ENCODE data around the gene ZDHHC8. TPM values are rescaled to one million over a fixed set of nuclear protein-coding genes. Genes with fewer than 3 reads are reported as not detected.

Gene ZDHHC8
- polyA plus RNA-seq, 2 of the 4 experiments (the other 2 are of a cell fraction) = 5.3 to 28.1 TPM

DNA sequence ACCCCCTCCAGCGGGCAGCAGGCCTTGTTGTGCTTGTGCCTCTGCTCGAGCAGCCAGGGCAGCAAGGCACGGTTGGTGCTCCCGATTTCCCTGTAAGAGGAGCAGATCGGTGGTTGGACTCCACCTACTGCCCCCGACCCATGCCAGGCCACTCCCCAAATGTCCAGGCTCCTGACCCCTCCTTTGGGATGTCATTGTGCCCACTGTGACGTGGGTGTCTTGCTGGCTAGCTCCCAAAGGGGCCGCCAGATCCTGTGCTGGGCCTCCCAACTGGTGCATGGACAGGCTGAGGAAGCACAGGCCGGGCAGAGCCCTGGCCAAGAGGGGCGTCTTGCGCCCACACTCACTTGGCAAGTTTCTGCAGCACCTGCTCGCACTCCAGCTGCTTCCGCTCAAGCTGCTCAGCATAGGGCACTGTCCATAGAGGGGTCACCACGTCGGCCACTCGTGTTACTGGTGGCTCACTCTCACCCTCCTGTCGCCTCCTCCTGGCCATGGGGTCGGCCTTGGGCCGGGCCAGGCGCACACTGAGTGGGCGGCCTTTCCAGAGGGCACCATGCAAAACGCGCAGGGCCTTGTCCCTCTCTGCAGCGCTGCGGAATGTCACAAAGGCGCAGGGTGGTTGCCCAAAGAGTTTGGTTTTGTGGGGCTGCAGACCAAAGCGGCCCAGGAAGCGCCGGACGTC lies 15.8 kb upstream of the ZDHHC8 start, which contains the start of gene RANBP1:
Gene RANBP1, plus strand, starts transcription at position 414 of the 685 bp plus-strand sequence. Its CDS starts 81 bp downstream, at position 495.
- CTCF ChIA-PET = interaction anchor here (1.2 to 1.9 kb wide), 2 partner anchors 14 to 144 kb away, joined by 3 to 5 read pairs; no protein-coding TSS in a partner anchor
- H3K4me2 ChIP-seq = peak within 1 kb of the TSS; percentile 94
- H3K4me1 ChIP-seq = peaks cover 22% of the 10 kb centered on the region
- H3K4me3 ChIP-seq = peak within 1 kb of the TSS; percentile 68
- no peak for FAIRE-seq
- H3K27ac ChIP-seq = peak within 1 kb of the TSS; percentile 87 to 95
- no peaks in the 10 kb centered on the region for H3K9me3 ChIP-seq
- no peak for ATAC-seq
- no peak for DNase-seq (ENCODE audit: low read depth in 1 of 2, low spot score in 1 of 2)
- TF ChIP-seq RCOR1 (IDR thresholded peaks at IDR 0.05; ENCODE audit: low read depth, low read length) (no peak), CEBPB (IDR thresholded peaks at IDR 0.05) (no peak), RARB (CRISPR knock-in tag; IDR thresholded peaks at IDR 0.05) (no peak), GATA3 (IDR thresholded peaks at IDR 0.05; ENCODE audit: borderline replicate concordance) (no peak), TP53 (CRISPR knock-in tag; IDR thresholded peaks at IDR 0.05) (no peak), ZSCAN20 (CRISPR knock-in tag; IDR thresholded peaks at IDR 0.05) (no peak), POLR2A (IDR thresholded peaks at IDR 0.05; ENCODE audit: low read length) (no peak), ZC3H11A (IDR thresholded peaks at IDR 0.05) (no peak), FOSL2 (IDR thresholded peaks at IDR 0.05) (no peak), FOSL2 (CRISPR knock-in tag; IDR thresholded peaks at IDR 0.05) (no peak), HOXB5 (CRISPR knock-in tag; IDR thresholded peaks at IDR 0.05) (no peak), NR3C1 (IDR thresholded peaks at IDR 0.05) (no peak), NPAS2 (CRISPR knock-in tag; IDR thresholded peaks at IDR 0.05; ENCODE audit: borderline replicate concordance) (no peak)
- TF ChIP-seq, protein P1, sequence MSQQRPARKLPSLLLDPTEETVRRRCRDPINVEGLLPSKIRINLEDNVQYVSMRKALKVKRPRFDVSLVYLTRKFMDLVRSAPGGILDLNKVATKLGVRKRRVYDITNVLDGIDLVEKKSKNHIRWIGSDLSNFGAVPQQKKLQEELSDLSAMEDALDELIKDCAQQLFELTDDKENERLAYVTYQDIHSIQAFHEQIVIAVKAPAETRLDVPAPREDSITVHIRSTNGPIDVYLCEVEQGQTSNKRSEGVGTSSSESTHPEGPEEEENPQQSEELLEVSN (IDR thresholded peaks at IDR 0.05; ENCODE audit: borderline replicate concordance, low read depth) = no peak
- TF ChIP-seq, protein P2, sequence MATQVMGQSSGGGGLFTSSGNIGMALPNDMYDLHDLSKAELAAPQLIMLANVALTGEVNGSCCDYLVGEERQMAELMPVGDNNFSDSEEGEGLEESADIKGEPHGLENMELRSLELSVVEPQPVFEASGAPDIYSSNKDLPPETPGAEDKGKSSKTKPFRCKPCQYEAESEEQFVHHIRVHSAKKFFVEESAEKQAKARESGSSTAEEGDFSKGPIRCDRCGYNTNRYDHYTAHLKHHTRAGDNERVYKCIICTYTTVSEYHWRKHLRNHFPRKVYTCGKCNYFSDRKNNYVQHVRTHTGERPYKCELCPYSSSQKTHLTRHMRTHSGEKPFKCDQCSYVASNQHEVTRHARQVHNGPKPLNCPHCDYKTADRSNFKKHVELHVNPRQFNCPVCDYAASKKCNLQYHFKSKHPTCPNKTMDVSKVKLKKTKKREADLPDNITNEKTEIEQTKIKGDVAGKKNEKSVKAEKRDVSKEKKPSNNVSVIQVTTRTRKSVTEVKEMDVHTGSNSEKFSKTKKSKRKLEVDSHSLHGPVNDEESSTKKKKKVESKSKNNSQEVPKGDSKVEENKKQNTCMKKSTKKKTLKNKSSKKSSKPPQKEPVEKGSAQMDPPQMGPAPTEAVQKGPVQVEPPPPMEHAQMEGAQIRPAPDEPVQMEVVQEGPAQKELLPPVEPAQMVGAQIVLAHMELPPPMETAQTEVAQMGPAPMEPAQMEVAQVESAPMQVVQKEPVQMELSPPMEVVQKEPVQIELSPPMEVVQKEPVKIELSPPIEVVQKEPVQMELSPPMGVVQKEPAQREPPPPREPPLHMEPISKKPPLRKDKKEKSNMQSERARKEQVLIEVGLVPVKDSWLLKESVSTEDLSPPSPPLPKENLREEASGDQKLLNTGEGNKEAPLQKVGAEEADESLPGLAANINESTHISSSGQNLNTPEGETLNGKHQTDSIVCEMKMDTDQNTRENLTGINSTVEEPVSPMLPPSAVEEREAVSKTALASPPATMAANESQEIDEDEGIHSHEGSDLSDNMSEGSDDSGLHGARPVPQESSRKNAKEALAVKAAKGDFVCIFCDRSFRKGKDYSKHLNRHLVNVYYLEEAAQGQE (IDR thresholded peaks at IDR 0.05) = no peak
- TF ChIP-seq, protein P3, sequence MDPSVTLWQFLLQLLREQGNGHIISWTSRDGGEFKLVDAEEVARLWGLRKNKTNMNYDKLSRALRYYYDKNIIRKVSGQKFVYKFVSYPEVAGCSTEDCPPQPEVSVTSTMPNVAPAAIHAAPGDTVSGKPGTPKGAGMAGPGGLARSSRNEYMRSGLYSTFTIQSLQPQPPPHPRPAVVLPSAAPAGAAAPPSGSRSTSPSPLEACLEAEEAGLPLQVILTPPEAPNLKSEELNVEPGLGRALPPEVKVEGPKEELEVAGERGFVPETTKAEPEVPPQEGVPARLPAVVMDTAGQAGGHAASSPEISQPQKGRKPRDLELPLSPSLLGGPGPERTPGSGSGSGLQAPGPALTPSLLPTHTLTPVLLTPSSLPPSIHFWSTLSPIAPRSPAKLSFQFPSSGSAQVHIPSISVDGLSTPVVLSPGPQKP (IDR thresholded peaks at IDR 0.05; ENCODE audit: low read depth, low read length) = no peak
- TF ChIP-seq, protein P4, sequence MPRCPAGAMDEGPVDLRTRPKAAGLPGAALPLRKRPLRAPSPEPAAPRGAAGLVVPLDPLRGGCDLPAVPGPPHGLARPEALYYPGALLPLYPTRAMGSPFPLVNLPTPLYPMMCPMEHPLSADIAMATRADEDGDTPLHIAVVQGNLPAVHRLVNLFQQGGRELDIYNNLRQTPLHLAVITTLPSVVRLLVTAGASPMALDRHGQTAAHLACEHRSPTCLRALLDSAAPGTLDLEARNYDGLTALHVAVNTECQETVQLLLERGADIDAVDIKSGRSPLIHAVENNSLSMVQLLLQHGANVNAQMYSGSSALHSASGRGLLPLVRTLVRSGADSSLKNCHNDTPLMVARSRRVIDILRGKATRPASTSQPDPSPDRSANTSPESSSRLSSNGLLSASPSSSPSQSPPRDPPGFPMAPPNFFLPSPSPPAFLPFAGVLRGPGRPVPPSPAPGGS (IDR thresholded peaks at IDR 0.05) = no peak
- TF ChIP-seq, protein P5, sequence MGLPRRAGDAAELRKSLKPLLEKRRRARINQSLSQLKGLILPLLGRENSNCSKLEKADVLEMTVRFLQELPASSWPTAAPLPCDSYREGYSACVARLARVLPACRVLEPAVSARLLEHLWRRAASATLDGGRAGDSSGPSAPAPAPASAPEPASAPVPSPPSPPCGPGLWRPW (IDR thresholded peaks at IDR 0.05) = no peak
- 91% methylated on average over 8 of the region's 30 CpGs for WGBS (ENCODE audit: missing lambda C conversion rate)
- POLR2A ChIA-PET = no interaction called here

DNA sequence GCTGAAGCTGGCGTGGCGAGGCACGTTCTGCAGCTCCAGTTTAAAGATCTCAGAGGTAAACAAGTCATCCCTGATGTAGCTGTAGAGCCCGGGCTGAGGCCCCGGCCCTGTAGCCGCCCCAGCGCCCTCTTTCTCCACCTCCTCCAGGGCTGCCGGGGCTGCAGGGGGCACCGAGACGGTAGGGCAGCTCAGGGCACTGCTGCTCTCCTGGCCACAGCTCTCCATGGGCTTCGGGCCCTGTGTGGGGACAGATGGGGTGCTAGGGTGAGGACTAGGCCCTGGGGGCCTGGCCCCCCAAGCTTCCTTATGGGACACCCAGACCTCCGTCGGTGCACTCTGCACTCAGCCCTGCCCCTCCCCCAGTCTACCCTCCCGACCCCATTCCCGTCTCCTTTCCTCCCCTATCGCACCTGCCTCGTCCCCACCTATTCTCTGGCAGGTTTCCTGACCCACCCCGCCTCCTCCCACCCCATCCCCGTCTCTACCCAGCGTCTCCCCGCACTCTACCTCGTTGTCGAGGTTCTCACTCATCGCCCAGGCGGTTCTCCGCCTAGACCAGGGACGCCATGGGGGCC lies 15.1 kb upstream of the ZDHHC8 start:
- CTCF ChIA-PET = interaction anchor here (1.2 to 1.9 kb wide), 2 partner anchors 13 to 145 kb away, joined by 3 to 5 read pairs; no protein-coding TSS in a partner anchor

More for the DNA sequence above, 15.1 kb upstream of the ZDHHC8 start:
- no peak for FAIRE-seq
- peak overlapping the region; percentile 87 to 95 for H3K27ac ChIP-seq
- POLR2A ChIA-PET = no interaction called here
- peaks cover 22% of the 10 kb centered on the region for H3K4me1 ChIP-seq
- TF ChIP-seq HDAC2 (IDR thresholded peaks at IDR 0.05) (no peak), ZNF302 (CRISPR knock-in tag; IDR thresholded peaks at IDR 0.05) (no peak)
- no peak for DNase-seq (ENCODE audit: low read depth in 1 of 2, low spot score in 1 of 2)
- ATAC-seq = peak; percentile 2 to 11; a peak in 3 of 6 replicates
- WGBS (ENCODE audit: missing lambda C conversion rate) = 24% methylated on average over 5 of the region's 27 CpGs
- peak overlapping the region; percentile 94 for H3K4me2 ChIP-seq
- H3K9me3 ChIP-seq = no peaks in the 10 kb centered on the region
- peak overlapping the region; percentile 68 for H3K4me3 ChIP-seq

All from A549 (cell line).